GM12878 (cell line): ENCODE measurements around the gene SLC4A5. TPM values are rescaled to one million over a fixed set of nuclear protein-coding genes. Genes with fewer than 3 reads are reported as not detected.

Source experiments
- ATAC-seq: fragments of 200-7000 bp; cut with Tn5 transposase; 3 replicates; pipeline ENCODE4 v1.9.1; 2020; ENCODE audit warnings: mild to moderate bottlenecking, moderate library complexity
- BruUV-seq: library from RNA; stranded (reverse); fragments of 400-500 nt; replicated peaks from 2 replicates; lab custom pipeline; 2021; lab: Mats Ljungman, UMichigan
- CTCF ChIA-PET: fragments of 300-600 bp; sonication (Branson Sonifier 250); formaldehyde crosslinking; extraction: SDS; loops from one replicate; lab custom pipeline; 2021; ENCODE audit warnings: inconsistent platforms; lab: Yijun Ruan, JAX
- POLR2A ChIA-PET: fragments of 350-600 bp; formaldehyde crosslinking; extraction: SDS; loops from one replicate; lab custom pipeline; 2021; ENCODE audit warnings: inconsistent platforms; lab: Charles Lee
- RAD21 ChIA-PET: fragments of 300-600 bp; sonication (Branson Sonifier 250); formaldehyde crosslinking; loops from one replicate; lab custom pipeline; 2023; ENCODE audit warnings: antibody characterized with exemption; ENCODE audit not compliant: unreplicated experiment; lab: Charles Lee
- SMC1A ChIA-PET: fragments of 300-600 bp; sonication (Branson Sonifier 250); formaldehyde crosslinking; loops from one replicate; lab custom pipeline; 2023; ENCODE audit not compliant: unreplicated experiment, uncharacterized antibody; lab: Charles Lee
- DNase-seq: peaks from one replicate; pipeline ENCODE4 v3.0.0-alpha.2; 2011; ENCODE audit warnings: low read depth, low spot score
- FAIRE-seq: peaks from 3 replicates; lab custom pipeline; 2011; peaks lifted over from hg19 to GRCh38; lab: Jason Lieb, UNC
- H2AFZ ChIP-seq: 2 replicates; pipeline ENCODE4 v1.6.0; 2011; ENCODE audit warnings: low read depth, low read length, control low read depth; ENCODE audit not compliant: control insufficient read depth
- H3K27ac ChIP-seq: 2 replicates; pipeline ENCODE4 v1.5.1; 2011; ENCODE audit warnings: control low read depth; ENCODE audit not compliant: control insufficient read depth, insufficient read depth
- H3K27me3 ChIP-seq, 2 experiments: replicated peaks in 1 of 2; 2 replicates each; pipeline versions ENCODE4 v1.6.0 to v1.6.1; 2011; ENCODE audit warnings: low read length in 1 of 2; ENCODE audit not compliant: control insufficient read depth in 2 of 2, insufficient read depth in 2 of 2
- H3K36me3 ChIP-seq, 2 experiments: 2 replicates each; pipeline ENCODE4 v1.5.1; 2011; ENCODE audit warnings: low read length in 1 of 2; ENCODE audit not compliant: control insufficient read depth in 2 of 2, insufficient read depth in 2 of 2
- H3K4me1 ChIP-seq: 2 replicates; pipeline ENCODE4 v1.6.1; 2011; ENCODE audit warnings: mild to moderate bottlenecking, low read length, moderate library complexity, mixed read lengths; ENCODE audit not compliant: control insufficient read depth, insufficient read depth
- H3K4me2 ChIP-seq: 2 replicates; pipeline ENCODE4 v1.6.0; 2011; ENCODE audit warnings: control low read depth; ENCODE audit not compliant: control insufficient read depth, insufficient read depth
- H3K4me3 ChIP-seq: fragments of 200-600 bp; sonication (generic); 2 replicates; pipeline ENCODE4 v1.5.1; 2016
- H3K79me2 ChIP-seq: 2 replicates; pipeline ENCODE4 v1.6.0; 2011; ENCODE audit warnings: low read length; ENCODE audit not compliant: control insufficient read depth, insufficient read depth
- H3K9ac ChIP-seq: 2 replicates; pipeline ENCODE4 v1.8.0; 2011; ENCODE audit warnings: low read length, control low read depth, mixed read lengths; ENCODE audit not compliant: control insufficient read depth, insufficient read depth
- H3K9me3 ChIP-seq: replicated peaks from 3 replicates; pipeline ENCODE4 v1.5.1; 2011; ENCODE audit warnings: mild to moderate bottlenecking, low read length; ENCODE audit not compliant: control insufficient read depth, insufficient read depth
- H4K20me1 ChIP-seq: 2 replicates; pipeline ENCODE4 v1.6.0; 2011; ENCODE audit not compliant: control insufficient read depth, insufficient read depth
- ATF2 ChIP-seq: IDR thresholded peaks from 2 replicates; pipeline ENCODE4 v1.6.1; 2012; ENCODE audit warnings: low read length, inconsistent platforms
- BACH1 ChIP-seq: fragments of 450-650 bp; IDR thresholded peaks from 2 replicates; pipeline ENCODE4 v1.6.1; 2017; ENCODE audit warnings: mild to moderate bottlenecking, borderline replicate concordance
- BMI1 ChIP-seq: fragments of 450-650 bp; IDR thresholded peaks from 2 replicates; pipeline ENCODE4 v1.6.1; 2016; ENCODE audit warnings: mild to moderate bottlenecking, moderate library complexity, borderline replicate concordance
- CBX3 ChIP-seq: fragments of 200-600 bp; sonication (generic); IDR thresholded peaks from 2 replicates; pipeline ENCODE4 v1.6.1; 2016; ENCODE audit warnings: low read depth, borderline replicate concordance
- CEBPZ ChIP-seq: fragments of 150-350 bp; IDR thresholded peaks from 2 replicates; pipeline ENCODE4 v1.6.1; 2016; ENCODE audit warnings: low read depth, low read length
- HDAC2 ChIP-seq: fragments of 200-600 bp; sonication (generic); IDR thresholded peaks from 2 replicates; pipeline ENCODE4 v1.6.1; 2017
- KDM1A ChIP-seq: fragments of 200-600 bp; sonication (generic); IDR thresholded peaks from 2 replicates; pipeline ENCODE4 v1.6.1; 2016; ENCODE audit warnings: borderline replicate concordance
- KLF5 ChIP-seq: fragments of 450-650 bp; IDR thresholded peaks from 2 replicates; pipeline ENCODE4 v1.6.1; 2014; ENCODE audit warnings: mild to moderate bottlenecking; ENCODE audit not compliant: partially characterized antibody
- NBN ChIP-seq: fragments of 450-650 bp; IDR thresholded peaks from 2 replicates; pipeline ENCODE4 v1.6.1; 2016
- RCOR1 ChIP-seq: conservative IDR thresholded peaks from 2 replicates; pipeline ENCODE4 v1.6.1; 2012; ENCODE audit warnings: low read depth, low read length, improper control_type of control experiment
- STAT3 ChIP-seq: IDR thresholded peaks from 2 replicates; pipeline ENCODE4 v1.6.1; 2011; ENCODE audit warnings: low read depth, low read length, improper control_type of control experiment
- TARDBP ChIP-seq: IDR thresholded peaks from 2 replicates; pipeline ENCODE4 v1.6.1; 2016; ENCODE audit warnings: borderline replicate concordance
- TCF3 ChIP-seq: IDR thresholded peaks from 2 replicates; pipeline ENCODE4 v1.6.1; 2012; ENCODE audit warnings: low read depth, mild to moderate bottlenecking, low read length, borderline replicate concordance; ENCODE audit not compliant: insufficient read depth
- ZNF274 ChIP-seq: IDR thresholded peaks from one replicate; pipeline ENCODE4 v1.8.0; 2011; ENCODE audit not compliant: insufficient read length, insufficient read depth
- WGBS: methylation state at CpG from one replicate; pipeline ENCODE4 v1.1.6; 2016; ENCODE audit warnings: low lambda C conversion rate; ENCODE audit not compliant: insufficient replicate concordance, insufficient coverage; ENCODE audit errors: missing lambda C conversion rate; 5-methylcytosine and 5-hydroxymethylcytosine counted together
- in situ Hi-C: fragments of 300-500 bp; cut with MboI; formaldehyde crosslinking; loops from 9 replicates; pipeline ENCODE4 v1.14.3; 2018; ENCODE audit warnings: mixed read lengths
- intact Hi-C: fragments of 100-400 bp; cut with micrococcal nuclease; formaldehyde crosslinking; loops from one replicate; pipeline ENCODE4 v1.14.2; 2022; ENCODE audit not compliant: unreplicated experiment
- polyA plus RNA-seq, 11 experiments: library from polyadenylated mRNA; depleted of rRNA in 4 of 11; unstranded in 6 of 11; stranded (reverse) in 5 of 11; fragments of >200 nt; fragmentation: Nextera tagmentation in 4 of 11; fragmentation: Illumina TruSeq in 1 of 11; extraction: Ambion mirVana in 4 of 11; extraction: Trizol in 1 of 11; gene quantifications; 1 replicate in 1 of 11; 2 replicates in 10 of 11; pipeline versions ENCODE4 v1.2.1 to v1.2.3, GENCODE V29; 2011 to 2016; ENCODE audit warnings: inconsistent platforms in 2 of 11, missing spikeins in 2 of 11, low read depth in 1 of 11
- total RNA-seq, 4 experiments: library from RNA; depleted of rRNA in 3 of 4; stranded (reverse); fragments of >200 nt in 3 of 4; fragmentation: Illumina TruSeq in 1 of 4; extraction: Trizol in 1 of 4; gene quantifications; 2 replicates each; pipeline versions ENCODE4 v1.2.1 to v1.2.3, GENCODE V29; 2013 to 2021

Gene SLC4A5
- total and polyA plus RNA-seq, 10 of the 15 experiments (the other 5 are each of a cell fraction or from before 2014, with no cell fraction given), result 0.15 to 4.7 (median 1.6) TPM

- ChIA-PET SMC1A (no interaction called here), RAD21 (interaction anchor here (1.0 kb wide), 1 partner anchor 29 kb away, joined by 4 read pairs; no protein-coding TSS in a partner anchor), POLR2A (no interaction called here), CTCF (interaction anchor here (0.7 to 3.2 kb wide), 2 partner anchors 21 to 82 kb away, joined by 3 to 9 read pairs; no protein-coding TSS in a partner anchor)
- H3K36me3 ChIP-seq, result no peaks in the 10 kb centered on the region
- no peak overlapping the region for H3K4me2 ChIP-seq
- H3K9ac ChIP-seq, result no peak overlapping the region
- no TSS peak for BruUV-seq
- no peak for ATAC-seq
- no peak for FAIRE-seq
- no peaks in the 10 kb centered on the region for H3K27me3 ChIP-seq
- H4K20me1 ChIP-seq, result no peaks in the 10 kb centered on the region
- TF ChIP-seq BACH1 (no peak), ZNF274 (no peak), NBN (no peak), KLF5 (no peak), BMI1 (no peak), TARDBP (no peak), KDM1A (no peak), STAT3 (no peak), HDAC2 (no peak), RCOR1 (no peak), CBX3 (no peak), CEBPZ (no peak), TCF3 (no peak), ATF2 (no peak)
- intact Hi-C loops, result no loop called here
- no peak overlapping the region for H3K4me3 ChIP-seq
- WGBS, result 95% methylated on average over 3 of the region's 4 CpGs
- no peaks in the 10 kb centered on the region for H3K9me3 ChIP-seq
- H2AFZ ChIP-seq, result no peak overlapping the region
- in situ Hi-C loops, result no loop called here
- no peak overlapping the region for H3K27ac ChIP-seq
- H3K4me1 ChIP-seq, result no peaks in the 10 kb centered on the region
- no peaks in the 10 kb centered on the region for H3K79me2 ChIP-seq
- DNase-seq, result no peak
Measured at GRCh38 chr2:74228772-74229171, 114.4 kb downstream of the SLC4A5 start.
